ENCODE data around the gene SNRPD3.
"Not testable (repeated sequence)": the region's sequence is repeated elsewhere in the genome, so short reads cannot be mapped to it uniquely, and the experiment has no call there.

Gene SNRPD3

DNA sequence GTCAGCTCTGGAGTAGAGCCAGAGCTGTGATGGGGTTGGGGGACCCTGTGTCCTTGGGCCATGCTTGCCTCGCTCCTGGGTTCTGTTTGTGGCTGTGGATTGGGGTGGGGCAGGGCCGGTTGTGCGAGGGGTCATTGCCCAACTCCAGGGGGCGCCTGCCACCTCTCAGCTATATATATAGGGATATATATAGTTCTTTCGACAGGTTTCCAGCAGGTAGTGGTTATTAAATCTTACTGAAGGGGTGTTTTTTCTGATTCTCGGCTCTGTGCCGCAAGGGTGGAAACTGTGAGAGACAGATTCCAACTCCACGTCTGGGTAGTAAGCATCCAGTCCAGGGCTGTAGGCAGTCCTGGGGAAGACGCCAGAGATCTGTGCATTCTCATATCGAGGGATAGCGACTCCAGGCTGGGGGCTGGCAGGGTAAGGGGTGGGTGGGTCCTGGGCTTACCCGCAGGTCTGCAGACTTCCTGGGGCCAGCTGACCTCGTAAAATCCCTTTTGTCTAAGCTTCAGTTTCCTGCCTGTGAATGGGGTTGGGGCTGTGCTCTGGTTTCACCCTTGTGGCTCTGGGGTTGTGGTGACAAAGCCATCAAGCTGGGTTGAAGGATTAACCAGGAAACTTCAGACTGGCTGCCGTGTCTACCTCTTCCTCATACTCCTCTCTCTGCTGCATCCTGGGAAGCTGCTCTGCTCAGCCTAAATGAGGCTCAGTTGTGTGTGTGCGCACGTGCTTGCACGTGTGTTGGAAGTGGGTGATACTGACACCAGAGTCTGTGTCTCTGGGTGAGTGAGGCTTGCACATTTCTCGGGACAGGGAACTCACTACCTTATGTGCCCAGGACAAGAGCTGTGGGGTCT lies 48.2 kb downstream of the SNRPD3 start:
- DNase-seq (ENCODE audit: low read depth), result not testable (repeated sequence)

DNA sequence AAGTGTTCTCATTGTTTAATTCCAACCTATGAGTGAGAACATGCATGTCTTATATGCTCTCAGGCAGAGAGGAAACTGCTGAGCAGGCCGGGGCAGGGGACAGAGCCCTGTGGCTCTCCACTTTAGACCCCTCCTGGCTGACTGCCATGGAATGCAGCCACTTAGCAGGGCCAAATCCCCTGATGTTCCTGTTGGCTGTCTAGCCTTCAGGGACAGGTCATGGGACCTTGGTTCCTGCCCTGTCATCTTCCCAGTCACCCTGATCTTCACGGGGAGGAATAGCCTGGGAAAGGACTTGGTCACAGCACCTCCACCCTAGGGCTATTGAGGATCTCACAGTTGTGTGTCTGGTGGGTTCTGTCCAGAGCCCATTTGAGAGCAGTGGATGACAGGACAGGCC lies 50.5 kb downstream of the SNRPD3 start:
- not testable (repeated sequence) for H3K4me3 ChIP-seq (ENCODE audit: control insufficient read depth, low read depth, low read length); DNase-seq (ENCODE audit: low read depth)

More for the DNA sequence above, 48.2 kb downstream of the SNRPD3 start:
- H3K4me3 ChIP-seq (ENCODE audit: control insufficient read depth, low read depth, low read length), result not testable (repeated sequence)

DNA sequence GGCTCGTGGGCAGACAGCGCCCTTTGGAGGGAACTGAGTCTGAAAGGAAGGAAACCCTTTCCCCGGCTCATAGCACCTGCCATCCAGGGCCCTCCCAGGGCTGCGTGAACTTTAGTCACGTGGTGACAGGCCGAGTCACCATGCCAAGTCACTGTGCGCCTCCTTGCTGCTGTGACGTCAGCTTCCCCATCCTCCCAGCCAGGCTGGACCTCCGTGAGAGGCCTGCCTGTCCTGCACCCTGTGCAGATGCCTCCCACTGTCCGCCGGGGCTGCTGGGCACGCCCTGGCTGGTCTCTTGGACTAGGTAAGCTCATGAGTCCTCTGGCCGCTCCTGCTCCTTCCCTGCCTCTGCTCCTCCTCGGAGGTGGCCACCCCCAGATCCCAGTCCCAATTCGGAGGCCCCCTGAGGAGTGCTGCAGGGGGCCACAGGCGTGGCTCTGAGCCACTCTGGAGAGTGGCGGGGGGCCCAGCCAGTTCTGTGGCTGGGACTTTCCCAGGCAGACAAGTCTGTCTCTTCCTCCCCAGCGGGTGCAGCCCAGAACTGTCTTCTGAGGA lies 51.7 kb downstream of the SNRPD3 start:
- DNase-seq (ENCODE audit: low read depth); H3K4me3 ChIP-seq (ENCODE audit: control insufficient read depth, low read depth, low read length): not testable (repeated sequence)

DNA sequence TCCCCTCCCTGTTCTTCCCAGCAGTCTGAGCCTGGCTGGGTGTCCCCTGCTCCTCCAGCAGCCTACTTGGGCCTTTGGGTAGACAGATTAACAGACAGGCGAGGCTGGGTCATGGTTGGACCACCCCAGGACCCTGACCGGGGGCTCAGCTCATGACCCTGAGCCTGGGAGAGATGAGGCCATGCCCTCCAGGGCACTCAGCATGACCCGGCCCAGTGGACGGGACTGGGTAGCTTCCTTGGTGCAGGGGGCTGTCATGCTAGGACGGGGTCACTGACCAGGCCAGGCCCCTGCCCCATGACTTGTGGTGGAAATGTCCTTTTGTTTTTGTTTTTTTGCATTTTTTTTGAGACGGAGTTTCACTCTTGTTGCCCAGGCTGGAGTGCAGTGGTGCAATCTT lies 52.5 kb downstream of the SNRPD3 start:
- not testable (repeated sequence) for H3K4me3 ChIP-seq (ENCODE audit: control insufficient read depth, low read depth, low read length)

DNA sequence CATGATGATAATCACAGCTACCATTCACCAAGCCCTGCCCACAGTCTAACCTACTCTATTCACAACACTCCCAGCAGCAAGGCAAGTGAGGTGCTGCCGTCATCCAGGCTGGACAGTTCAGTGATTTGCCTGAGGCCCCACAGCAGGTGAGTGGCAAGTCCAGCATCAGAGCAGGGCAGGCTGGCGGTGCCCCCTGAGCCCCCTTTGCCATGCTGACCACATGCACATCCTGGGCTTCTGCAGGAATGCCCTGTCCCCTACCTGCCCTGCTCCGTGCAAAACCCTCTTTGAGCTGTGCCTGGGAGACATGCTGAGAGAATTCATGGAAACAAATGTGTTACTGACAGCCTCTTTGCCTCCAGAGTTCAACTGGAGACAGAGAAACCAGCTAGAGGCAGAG lies 54.1 kb downstream of the SNRPD3 start:
- not testable (repeated sequence) for H3K4me3 ChIP-seq (ENCODE audit: control insufficient read depth, low read depth, low read length); DNase-seq (ENCODE audit: low read depth)

More for the DNA sequence above, 52.5 kb downstream of the SNRPD3 start:
- DNase-seq (ENCODE audit: low read depth), result not testable (repeated sequence)

DNA sequence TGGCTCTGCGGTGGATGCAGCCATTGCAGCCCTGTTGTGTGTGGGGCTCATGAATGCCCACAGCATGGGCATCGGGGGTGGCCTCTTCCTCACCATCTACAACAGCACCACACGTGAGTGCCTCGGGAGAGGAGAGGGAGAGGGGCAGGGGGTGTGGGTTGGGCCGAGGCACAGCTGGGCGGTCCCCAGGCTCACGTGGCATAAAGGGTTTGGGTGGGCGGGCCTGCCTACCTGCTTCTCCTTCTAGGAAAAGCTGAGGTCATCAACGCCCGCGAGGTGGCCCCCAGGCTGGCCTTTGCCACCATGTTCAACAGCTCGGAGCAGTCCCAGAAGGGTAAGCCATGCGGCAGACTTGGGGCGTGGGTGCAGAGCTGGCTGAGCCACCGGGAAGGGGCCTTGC lies 59.0 kb downstream of the SNRPD3 start:
- DNase-seq (ENCODE audit: low read depth); H3K4me3 ChIP-seq (ENCODE audit: control insufficient read depth, low read depth, low read length): not testable (repeated sequence)

- not testable (repeated sequence) for DNase-seq (ENCODE audit: low read depth); H3K4me3 ChIP-seq (ENCODE audit: control insufficient read depth, low read depth, low read length)
Measured at GRCh38 chr22:24621244-24621643, 65.4 kb downstream of the SNRPD3 start.

DNA sequence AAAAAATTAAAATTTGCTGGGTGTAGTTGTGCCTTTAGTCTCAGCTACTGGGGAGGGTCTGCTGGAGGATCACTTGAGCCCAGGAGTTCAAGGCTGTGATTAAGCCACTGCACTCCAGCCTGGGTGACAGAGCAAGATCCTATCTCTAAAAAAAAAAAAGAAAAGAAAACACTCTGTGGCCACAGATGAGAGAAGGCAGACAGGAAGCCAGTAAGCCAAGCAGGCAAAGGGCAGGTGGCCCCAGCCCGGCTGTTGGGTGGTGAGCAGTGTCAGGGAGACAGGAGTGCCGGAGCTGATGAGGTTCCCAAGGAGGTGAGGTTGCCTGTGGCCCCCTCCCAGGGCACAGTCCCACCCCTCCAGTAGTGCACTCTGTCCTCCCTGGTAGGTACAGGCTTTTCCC lies 66.8 kb downstream of the SNRPD3 start:
- not testable (repeated sequence) for H3K4me3 ChIP-seq (ENCODE audit: control insufficient read depth, low read depth, low read length); DNase-seq (ENCODE audit: low read depth)

Measured in AG09309 (cell line).